NCI-H187 (cell line): ENCODE results near the gene ERBB4.

ENCODE experiments used
- DNase-seq, 2 experiments: peaks; one replicate each; lab custom pipeline; 2025; lab: John Stamatoyannopoulos, UW

ERBB4 gene

GRCh38 chr2:212538305-212539071 is at the start of gene ERBB4:
Gene ERBB4 (minus strand): TSS chr2:212538802. CDS start chr2:212538530, 272 bp downstream.
- DNase-seq, result no peak

- no peak for DNase-seq
Measured at GRCh38 chr2:212580117-212580516, 41.5 kb upstream of the ERBB4 start.

GRCh38 chr2:212556296-212556695 is 17.7 kb upstream of the ERBB4 start:
- DNase-seq, result no peak

GRCh38 chr2:212554233-212554632 is 15.6 kb upstream of the ERBB4 start:
- DNase-seq, result no peak

GRCh38 chr2:212549941-212550340 is 11.3 kb upstream of the ERBB4 start:
- DNase-seq, result no peak

GRCh38 chr2:212549463-212549862 is 10.9 kb upstream of the ERBB4 start:
- no peak for DNase-seq

GRCh38 chr2:212548455-212548819 is 9.8 kb upstream of the ERBB4 start:
- no peak for DNase-seq

- DNase-seq, result no peak
Measured at GRCh38 chr2:212547716-212548454, 9.3 kb upstream of the ERBB4 start.

GRCh38 chr2:212546669-212547068 is 8.1 kb upstream of the ERBB4 start:
- DNase-seq, result no peak

GRCh38 chr2:212540341-212540740 is 1.7 kb upstream of the ERBB4 start:
- DNase-seq, result no peak

GRCh38 chr2:212539072-212539880 is 674 bp upstream of the ERBB4 start:
- DNase-seq, result no peak

GRCh38 chr2:212537726-212538304 is 787 bp downstream of the ERBB4 start:
- DNase-seq, result no peak

GRCh38 chr2:212536817-212537725 is 1.5 kb downstream of the ERBB4 start:
- DNase-seq, result no peak

GRCh38 chr2:212535996-212536816 is 2.4 kb downstream of the ERBB4 start:
- DNase-seq, result no peak

- DNase-seq, result no peak
Measured at GRCh38 chr2:212534336-212534735, 4.3 kb downstream of the ERBB4 start.

GRCh38 chr2:212532585-212532984 is 6.0 kb downstream of the ERBB4 start:
- DNase-seq, result no peak

GRCh38 chr2:212532087-212532486 is 6.5 kb downstream of the ERBB4 start:
- DNase-seq, result no peak

- DNase-seq, result no peak
Measured at GRCh38 chr2:212531499-212531898, 7.1 kb downstream of the ERBB4 start.

GRCh38 chr2:212530991-212531390 is 7.6 kb downstream of the ERBB4 start:
- no peak for DNase-seq

GRCh38 chr2:212530373-212530772 is 8.2 kb downstream of the ERBB4 start:
- DNase-seq, result no peak
